PC-3 (cell line): ENCODE measurements around the gene ZNF672. TPM values are rescaled to one million over a fixed set of nuclear protein-coding genes. Genes with fewer than 3 reads are reported as not detected.
A peak's percentile ranks its signal among the peaks of the same experiment; 100 is the strongest.

ENCODE experiments used
- ATAC-seq: fragments of 200-7000 bp; cut with Tn5 transposase; 2 replicates; pipeline ENCODE4 v1.9.1; 2020; ENCODE audit warnings: mild to moderate bottlenecking, moderate library complexity
- BruUV-seq: library from RNA; stranded (reverse); fragments of 400-500 nt; replicated peaks from 2 replicates; lab custom pipeline; 2021; lab: Mats Ljungman, UMichigan
- CTCF ChIA-PET: fragments of 300-600 bp; sonication (Branson Sonifier 250); formaldehyde crosslinking; loops from one replicate; lab custom pipeline; 2022; ENCODE audit warnings: antibody characterized with exemption; lab: Charles Lee
- POLR2A ChIA-PET: fragments of 300-600 bp; sonication (Branson Sonifier 250); formaldehyde crosslinking; loops from one replicate; lab custom pipeline; 2022; ENCODE audit warnings: antibody characterized with exemption; ENCODE audit not compliant: unreplicated experiment; lab: Charles Lee
- DNase-seq: peaks from one replicate; pipeline ENCODE4 v3.0.0-alpha.2; 2015
- H2AFZ ChIP-seq: fragments of 300-600 bp; sonication (generic); 2 replicates; pipeline ENCODE4 v1.6.0; 2016; ENCODE audit warnings: antibody characterized with exemption, low read length
- H3F3A ChIP-seq: fragments of 300-600 bp; sonication (generic); one replicate; pipeline ENCODE4 v1.6.0; 2017; ENCODE audit warnings: antibody characterized with exemption, low read length, control low read depth, mild to moderate bottlenecking; ENCODE audit not compliant: unreplicated experiment
- H3K27ac ChIP-seq: fragments of 300-600 bp; sonication (generic); 2 replicates; pipeline ENCODE4 v1.5.1; 2016; ENCODE audit warnings: mild to moderate bottlenecking, low read length
- H3K27me3 ChIP-seq: fragments of 300-600 bp; sonication (generic); 2 replicates; pipeline ENCODE4 v1.6.1; 2016; ENCODE audit warnings: low read length, mixed read lengths
- H3K36me3 ChIP-seq: fragments of 300-600 bp; sonication (generic); 2 replicates; pipeline ENCODE4 v1.6.1; 2016; ENCODE audit warnings: low read depth, mixed run types, low read length, mixed read lengths
- H3K4me1 ChIP-seq: fragments of 300-600 bp; sonication (generic); 2 replicates; pipeline ENCODE4 v1.5.1; 2016; ENCODE audit warnings: low read length; ENCODE audit not compliant: insufficient read depth
- H3K4me2 ChIP-seq: fragments of 300-600 bp; sonication (generic); 2 replicates; pipeline ENCODE4 v1.6.0; 2016; ENCODE audit warnings: low read length
- H3K4me3 ChIP-seq: fragments of 300-600 bp; sonication (generic); 2 replicates; pipeline ENCODE4 v1.5.1; 2016; ENCODE audit warnings: mild to moderate bottlenecking, low read length, mixed read lengths
- H3K79me2 ChIP-seq: fragments of 300-600 bp; sonication (generic); 2 replicates; pipeline ENCODE4 v1.6.1; 2017; ENCODE audit warnings: low read length, mixed read lengths
- H3K9ac ChIP-seq: fragments of 300-600 bp; sonication (generic); 2 replicates; pipeline ENCODE4 v1.6.0; 2016; ENCODE audit warnings: mild to moderate bottlenecking, low read length
- H3K9me2 ChIP-seq: fragments of 300-600 bp; sonication (generic); replicated peaks from 2 replicates; pipeline ENCODE4 v1.6.1; 2016; ENCODE audit warnings: mixed run types, low read length, mixed read lengths
- H3K9me3 ChIP-seq: fragments of 300-600 bp; sonication (generic); 2 replicates; pipeline ENCODE4 v1.6.1; 2016; ENCODE audit warnings: low read length, mixed read lengths
- H4K20me1 ChIP-seq: fragments of 300-600 bp; sonication (generic); 2 replicates; pipeline ENCODE4 v1.6.1; 2016; ENCODE audit warnings: low read length, mixed read lengths
- EZH2 ChIP-seq: fragments of 300-600 bp; sonication (generic); IDR thresholded peaks from one replicate; pipeline ENCODE4 v1.6.1; 2017; ENCODE audit warnings: antibody characterized with exemption, mild to moderate bottlenecking, low read length; ENCODE audit not compliant: unreplicated experiment
- EZH2phosphoT487 ChIP-seq: fragments of 300-600 bp; sonication (generic); IDR thresholded peaks from 2 replicates; pipeline ENCODE4 v1.6.1; 2018; ENCODE audit warnings: mild to moderate bottlenecking, antibody characterized with exemption, low read length, borderline replicate concordance
- intact Hi-C: fragments of 100-400 bp; cut with micrococcal nuclease; formaldehyde crosslinking; loops from 2 replicates; pipeline ENCODE4 v1.9.0; 2023
- total RNA-seq: library from RNA; depleted of rRNA; stranded (reverse); fragments of >200 nt; gene quantifications from 2 replicates; pipeline ENCODE4 v1.2.3, GENCODE V29; 2014
- TF ChIP-seq, protein P1 (sequence below): fragments of 300-600 bp; sonication (generic); conservative IDR thresholded peaks from 2 replicates; pipeline ENCODE4 v1.5.1; 2017; ENCODE audit warnings: antibody characterized with exemption, low read depth, mild to moderate bottlenecking, low read length

The ZNF672 gene
- total RNA-seq, 1 experiment from 2014 or later = 83.9 TPM

- TF ChIP-seq, protein P1, sequence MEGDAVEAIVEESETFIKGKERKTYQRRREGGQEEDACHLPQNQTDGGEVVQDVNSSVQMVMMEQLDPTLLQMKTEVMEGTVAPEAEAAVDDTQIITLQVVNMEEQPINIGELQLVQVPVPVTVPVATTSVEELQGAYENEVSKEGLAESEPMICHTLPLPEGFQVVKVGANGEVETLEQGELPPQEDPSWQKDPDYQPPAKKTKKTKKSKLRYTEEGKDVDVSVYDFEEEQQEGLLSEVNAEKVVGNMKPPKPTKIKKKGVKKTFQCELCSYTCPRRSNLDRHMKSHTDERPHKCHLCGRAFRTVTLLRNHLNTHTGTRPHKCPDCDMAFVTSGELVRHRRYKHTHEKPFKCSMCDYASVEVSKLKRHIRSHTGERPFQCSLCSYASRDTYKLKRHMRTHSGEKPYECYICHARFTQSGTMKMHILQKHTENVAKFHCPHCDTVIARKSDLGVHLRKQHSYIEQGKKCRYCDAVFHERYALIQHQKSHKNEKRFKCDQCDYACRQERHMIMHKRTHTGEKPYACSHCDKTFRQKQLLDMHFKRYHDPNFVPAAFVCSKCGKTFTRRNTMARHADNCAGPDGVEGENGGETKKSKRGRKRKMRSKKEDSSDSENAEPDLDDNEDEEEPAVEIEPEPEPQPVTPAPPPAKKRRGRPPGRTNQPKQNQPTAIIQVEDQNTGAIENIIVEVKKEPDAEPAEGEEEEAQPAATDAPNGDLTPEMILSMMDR = no peak
- TF ChIP-seq EZH2phosphoT487 (no peak), EZH2 (no peak)
- H3K9ac ChIP-seq = no peak overlapping the region
- H2AFZ ChIP-seq = no peak overlapping the region
- no peak overlapping the region for H3K27ac ChIP-seq
- POLR2A ChIA-PET = no interaction called here
- H3K4me2 ChIP-seq = no peak overlapping the region
- H3K9me3 ChIP-seq = no peaks in the 10 kb centered on the region
- no peak overlapping the region for H3K4me3 ChIP-seq
- no peaks in the 10 kb centered on the region; the same call in 1 of the 2 replicates for H3K4me1 ChIP-seq
- H3K27me3 ChIP-seq = no peaks in the 10 kb centered on the region; the same call in 1 of the 2 replicates
- no peaks in the 10 kb centered on the region for H3K36me3 ChIP-seq
- DNase-seq (no peak), ATAC-seq (no peak)
- H3K79me2 ChIP-seq = no peaks in the 10 kb centered on the region
- BruUV-seq = no TSS peak
- no peaks in the 10 kb centered on the region for H4K20me1 ChIP-seq
- no peaks in the 10 kb centered on the region for H3F3A ChIP-seq
- H3K9me2 ChIP-seq = no peaks in the 10 kb centered on the region
- intact Hi-C loops = no loop called here
- CTCF ChIA-PET = no interaction called here
These were observed 47.6 kb upstream of the ZNF672 start for GRCh38 chr1:248790456-248790855.

- DNase-seq = no peak
- H3K4me3 ChIP-seq = no peak overlapping the region
- no peak overlapping the region for H2AFZ ChIP-seq
- no peaks in the 10 kb centered on the region for H3K79me2 ChIP-seq
- H3K9me2 ChIP-seq = no peaks in the 10 kb centered on the region
- no peak overlapping the region for H3K27ac ChIP-seq
- H3K4me1 ChIP-seq = no peaks in the 10 kb centered on the region; the same call in 1 of the 2 replicates
- ChIA-PET CTCF (no interaction called here), POLR2A (no interaction called here)
- H3K9ac ChIP-seq = no peak overlapping the region
- BruUV-seq = no TSS peak
- intact Hi-C loops = no loop called here
- no peak for TF ChIP-seq EZH2
- TF ChIP-seq EZH2phosphoT487 = no peak
- TF ChIP-seq, protein P1 = peak; percentile 28; the same call in 1 of the 2 replicates
- no peak overlapping the region for H3K4me2 ChIP-seq
- 0 out of 2 replicates have a peak, but pooled peaks have one; percentile 31 for ATAC-seq
- H4K20me1 ChIP-seq = no peaks in the 10 kb centered on the region
- H3F3A ChIP-seq = no peaks in the 10 kb centered on the region
- no peaks in the 10 kb centered on the region for H3K9me3 ChIP-seq
- H3K36me3 ChIP-seq = no peaks in the 10 kb centered on the region
- H3K27me3 ChIP-seq = no peaks in the 10 kb centered on the region; the same call in 1 of the 2 replicates
These were observed 47.0 kb upstream of the ZNF672 start for GRCh38 chr1:248791010-248791409.

GRCh38 chr1:248792342-248792741 lies 45.7 kb upstream of the ZNF672 start:
- H3K79me2 ChIP-seq = no peaks in the 10 kb centered on the region
- no peaks in the 10 kb centered on the region; the same call in 1 of the 2 replicates for H3K27me3 ChIP-seq
- no peaks in the 10 kb centered on the region for H3K9me2 ChIP-seq
- ATAC-seq = no peak
- ChIA-PET CTCF (no interaction called here), POLR2A (no interaction called here)
- H3K9ac ChIP-seq = no peak overlapping the region
- H3K9me3 ChIP-seq = no peaks in the 10 kb centered on the region
- H3K27ac ChIP-seq = no peak overlapping the region
- DNase-seq = no peak
- H3K36me3 ChIP-seq = no peaks in the 10 kb centered on the region
- no peaks in the 10 kb centered on the region for H4K20me1 ChIP-seq
- H3K4me3 ChIP-seq = no peak overlapping the region
- TF ChIP-seq, protein P1 = no peak
- TF ChIP-seq EZH2 (no peak), EZH2phosphoT487 (no peak)
- no peaks in the 10 kb centered on the region for H3F3A ChIP-seq
- BruUV-seq = no TSS peak
- no peak overlapping the region for H3K4me2 ChIP-seq
- no peak overlapping the region for H2AFZ ChIP-seq
- intact Hi-C loops = no loop called here
- H3K4me1 ChIP-seq = no peaks in the 10 kb centered on the region
